ENCODE measurements around the gene CNGA2.

CNGA2 gene

DNA sequence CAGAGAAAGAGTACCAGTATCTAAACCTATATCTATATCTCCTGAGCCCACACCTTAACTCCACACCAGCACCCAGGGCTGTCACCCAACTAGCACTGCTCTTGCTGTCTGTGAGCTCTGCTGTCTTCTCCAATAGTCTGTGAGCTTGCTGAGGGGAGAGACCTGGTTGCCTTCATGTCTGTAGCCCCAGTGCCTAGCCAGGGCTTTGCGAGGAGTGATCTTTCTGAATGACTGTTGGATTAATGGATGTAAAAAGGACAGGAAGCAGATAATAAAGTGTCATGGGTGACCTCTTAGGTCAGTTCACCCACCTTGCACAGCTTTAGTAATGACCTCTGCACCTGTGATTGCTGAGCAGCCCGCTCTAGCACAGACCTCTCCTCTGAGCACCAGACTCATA is 30.5 kb downstream of the CNGA2 start:
- TF ChIP-seq, protein P1, sequence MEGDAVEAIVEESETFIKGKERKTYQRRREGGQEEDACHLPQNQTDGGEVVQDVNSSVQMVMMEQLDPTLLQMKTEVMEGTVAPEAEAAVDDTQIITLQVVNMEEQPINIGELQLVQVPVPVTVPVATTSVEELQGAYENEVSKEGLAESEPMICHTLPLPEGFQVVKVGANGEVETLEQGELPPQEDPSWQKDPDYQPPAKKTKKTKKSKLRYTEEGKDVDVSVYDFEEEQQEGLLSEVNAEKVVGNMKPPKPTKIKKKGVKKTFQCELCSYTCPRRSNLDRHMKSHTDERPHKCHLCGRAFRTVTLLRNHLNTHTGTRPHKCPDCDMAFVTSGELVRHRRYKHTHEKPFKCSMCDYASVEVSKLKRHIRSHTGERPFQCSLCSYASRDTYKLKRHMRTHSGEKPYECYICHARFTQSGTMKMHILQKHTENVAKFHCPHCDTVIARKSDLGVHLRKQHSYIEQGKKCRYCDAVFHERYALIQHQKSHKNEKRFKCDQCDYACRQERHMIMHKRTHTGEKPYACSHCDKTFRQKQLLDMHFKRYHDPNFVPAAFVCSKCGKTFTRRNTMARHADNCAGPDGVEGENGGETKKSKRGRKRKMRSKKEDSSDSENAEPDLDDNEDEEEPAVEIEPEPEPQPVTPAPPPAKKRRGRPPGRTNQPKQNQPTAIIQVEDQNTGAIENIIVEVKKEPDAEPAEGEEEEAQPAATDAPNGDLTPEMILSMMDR (IDR thresholded peaks at IDR 0.05; ENCODE audit: extremely low read depth, missing control alignments) = no peak
- no peak for DNase-seq (ENCODE audit: low spot score)

DNA sequence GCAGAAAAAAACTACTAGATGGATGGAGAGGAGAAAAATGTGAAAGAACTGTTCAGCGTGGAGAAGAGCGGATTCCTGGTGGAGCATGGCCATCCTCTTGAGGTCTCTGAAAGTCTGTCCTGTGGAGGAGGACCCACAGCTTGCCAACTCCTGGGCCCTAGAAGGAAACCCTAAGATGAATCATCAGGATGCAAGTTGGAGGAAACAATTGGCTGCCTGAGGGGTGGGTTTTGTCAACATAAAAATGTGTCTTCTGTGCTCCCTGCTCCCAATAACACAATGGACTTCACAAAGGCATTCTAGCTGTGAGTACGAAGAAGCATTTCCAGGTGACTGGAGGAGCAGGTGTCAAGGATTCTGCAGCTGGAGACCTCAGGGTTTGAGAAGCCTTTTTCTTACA is 37.2 kb downstream of the CNGA2 start:
- TF ChIP-seq, protein P1 (IDR thresholded peaks at IDR 0.05; ENCODE audit: extremely low read depth, missing control alignments) = no peak
- DNase-seq (ENCODE audit: low spot score) = no peak

DNA sequence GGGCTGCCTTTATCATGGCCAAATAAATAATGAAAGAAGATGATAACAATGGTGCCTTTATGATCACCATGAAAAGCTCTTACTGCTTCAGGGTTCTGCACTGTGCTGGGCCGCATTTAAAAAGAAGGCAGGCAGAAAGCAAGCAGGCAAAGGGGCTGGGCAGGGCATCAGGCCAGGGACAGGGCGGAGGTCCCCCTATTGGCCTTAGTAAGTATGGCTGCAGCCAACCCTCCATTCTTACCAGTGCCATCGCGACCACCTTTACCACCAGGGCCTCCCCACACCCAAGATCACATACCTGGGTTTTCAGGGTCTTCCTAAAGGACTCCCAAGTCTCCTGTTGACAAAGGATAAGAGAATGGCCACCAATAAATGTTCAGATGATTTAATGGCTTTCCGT is 38.9 kb downstream of the CNGA2 start:
- DNase-seq (ENCODE audit: low spot score) = no peak
- TF ChIP-seq, protein P1 (IDR thresholded peaks at IDR 0.05; ENCODE audit: extremely low read depth, missing control alignments) = no peak

DNA sequence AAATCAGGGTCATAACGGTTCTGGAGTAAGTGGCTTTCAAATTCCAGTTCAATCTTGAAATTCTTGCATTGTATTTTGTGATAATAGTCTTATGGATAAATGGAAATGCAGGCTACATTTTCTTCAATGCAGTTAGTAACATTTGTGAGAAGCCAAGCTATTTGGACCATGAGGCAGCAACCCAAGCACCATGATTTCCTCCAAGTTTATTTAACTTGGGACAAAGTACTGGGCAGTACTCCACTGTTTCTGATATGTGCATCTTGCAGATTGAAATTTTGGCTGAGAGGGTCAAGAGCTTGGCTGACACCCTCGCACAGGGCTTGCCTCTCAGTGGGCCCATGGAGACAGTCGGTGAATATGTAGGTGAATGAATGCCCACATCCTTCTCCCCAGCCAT is 39.9 kb downstream of the CNGA2 start:
- TF ChIP-seq, protein P1 (IDR thresholded peaks at IDR 0.05; ENCODE audit: extremely low read depth, missing control alignments) = no peak

DNA sequence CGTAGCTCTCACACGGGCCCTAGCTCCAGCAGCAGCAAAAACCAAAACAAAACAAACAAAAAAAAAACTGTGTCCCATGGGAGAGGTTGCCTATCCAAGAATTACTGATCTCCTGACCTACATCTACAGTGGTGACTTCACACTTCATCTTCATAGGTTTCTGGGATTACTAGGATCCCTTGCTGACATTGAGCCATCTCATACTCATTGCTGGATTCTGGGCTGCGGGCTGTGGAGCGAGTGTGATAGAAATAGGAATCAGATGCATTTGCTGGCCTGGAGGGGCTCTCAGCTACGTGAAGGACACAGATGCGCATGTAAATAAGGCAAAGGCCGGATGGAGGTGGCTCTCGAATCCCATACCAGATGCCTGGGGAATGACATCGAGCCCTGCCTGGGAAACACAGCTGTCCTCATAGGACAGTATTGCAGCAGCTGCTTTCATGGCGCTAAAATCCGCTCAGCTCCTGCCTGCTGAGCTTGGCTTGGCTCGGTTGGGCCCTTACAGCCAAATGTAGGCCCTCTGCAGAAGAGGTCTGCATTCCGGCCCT is 41.7 kb downstream of the CNGA2 start:
- TF ChIP-seq, protein P1 (IDR thresholded peaks at IDR 0.05; ENCODE audit: extremely low read depth, missing control alignments) = no peak
- no peak for DNase-seq (ENCODE audit: low spot score)

More for the DNA sequence above, 39.9 kb downstream of the CNGA2 start:
- no peak for DNase-seq (ENCODE audit: low spot score)

DNA sequence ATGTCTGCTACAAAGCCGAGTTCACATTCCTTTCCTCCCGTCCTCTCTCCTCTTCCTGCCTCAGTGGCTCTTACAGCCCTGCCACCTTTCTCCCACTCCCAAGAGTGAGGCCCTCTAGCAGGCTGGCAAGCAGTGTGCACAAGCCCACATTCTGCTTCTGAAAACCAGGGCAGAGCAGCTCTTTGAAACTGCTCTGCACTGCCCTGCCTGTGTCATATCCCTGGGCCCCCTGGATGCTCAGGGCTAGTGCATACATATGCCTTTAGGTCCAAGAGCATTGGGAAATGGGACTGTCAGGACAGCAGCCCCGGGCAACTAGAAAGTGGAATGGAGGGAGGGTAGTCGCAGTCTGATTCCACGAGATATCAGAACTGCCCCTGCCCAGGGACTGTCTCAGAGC is 42.4 kb downstream of the CNGA2 start:
- TF ChIP-seq, protein P1 (IDR thresholded peaks at IDR 0.05; ENCODE audit: extremely low read depth, missing control alignments) = no peak
- DNase-seq (ENCODE audit: low spot score) = no peak

DNA sequence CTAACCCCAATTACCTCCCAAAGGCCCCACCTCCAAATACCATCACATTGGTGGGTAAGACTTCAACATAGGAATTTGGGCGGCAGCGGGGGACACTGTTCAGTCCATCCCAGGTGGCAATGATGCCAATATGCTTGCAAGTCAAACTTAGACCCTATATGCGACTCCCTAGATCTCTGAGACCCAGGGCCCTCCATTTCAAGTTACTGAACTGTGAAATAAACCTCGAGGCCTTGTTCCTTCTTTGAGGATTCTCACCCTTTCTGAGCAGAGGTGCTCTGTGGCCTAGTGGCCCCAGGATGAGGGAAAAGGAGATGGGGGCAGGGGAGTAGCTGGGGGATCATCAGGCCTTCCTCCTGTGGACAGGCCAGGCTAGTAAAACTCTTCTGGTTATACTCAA is 44.7 kb downstream of the CNGA2 start:
- DNase-seq (ENCODE audit: low spot score) = no peak
- TF ChIP-seq, protein P1 (IDR thresholded peaks at IDR 0.05; ENCODE audit: extremely low read depth, missing control alignments) = no peak

All from GM20000 (cell line).